Lung (tissue), 12 donors: Measurements from ENCODE around the gene LCE3A. TPM values are rescaled to one million over a fixed set of nuclear protein-coding genes. Genes with fewer than 3 reads are reported as not detected.

Source experiments
- ATAC-seq: fragments of 200-7000 bp; cut with Tn5 transposase; one replicate; pipeline ENCODE4 v1.9.1; 2020; ENCODE audit warnings: moderate number of reproducible peaks; ENCODE audit not compliant: insufficient read depth, low FRiP score
- DNase-seq, 3 donors: peaks; one replicate each; pipeline ENCODE4 v3.0.0-alpha.2; 2013 to 2017
- H3K27ac ChIP-seq, 2 donors: one replicate each; pipeline ENCODE4 v1.5.1; 2013; ENCODE audit warnings: mild to moderate bottlenecking in 2 of 2, moderate library complexity in 2 of 2, control low read depth in 1 of 2, inconsistent platforms in 1 of 2, low read depth in 1 of 2, low read length in 1 of 2
- H3K27me3 ChIP-seq, 3 donors: one replicate each; pipeline ENCODE4 v1.5.1; 2013; ENCODE audit warnings: low read length in 2 of 3; ENCODE audit not compliant: control insufficient read depth in 3 of 3, insufficient read depth in 3 of 3
- H3K36me3 ChIP-seq, 4 donors: one replicate each; pipeline ENCODE4 v1.5.1; 2013; ENCODE audit warnings: low read length in 4 of 4, mild to moderate bottlenecking in 1 of 4, moderate library complexity in 1 of 4; ENCODE audit not compliant: control insufficient read depth in 4 of 4, insufficient read depth in 4 of 4
- H3K4me1 ChIP-seq, 5 donors: one replicate each; pipeline ENCODE4 v1.5.1; 2013; ENCODE audit warnings: low read length in 5 of 5, mild to moderate bottlenecking in 2 of 5, moderate library complexity in 1 of 5; ENCODE audit not compliant: control insufficient read depth in 5 of 5, insufficient read depth in 5 of 5
- H3K4me3 ChIP-seq: one replicate; pipeline ENCODE4 v1.5.1; 2013; ENCODE audit warnings: mild to moderate bottlenecking, control low read depth, moderate library complexity
- H3K9ac ChIP-seq, 2 donors: one replicate each; pipeline ENCODE4 v1.5.1; 2013; ENCODE audit warnings: low read length in 2 of 2, control low read depth in 1 of 2; ENCODE audit not compliant: insufficient read depth in 1 of 2
- H3K9me3 ChIP-seq, 4 donors: one replicate each; pipeline ENCODE4 v1.5.1; 2013; ENCODE audit warnings: low read length in 3 of 4, mild to moderate bottlenecking in 1 of 4, moderate library complexity in 1 of 4; ENCODE audit not compliant: control insufficient read depth in 4 of 4, insufficient read depth in 3 of 4
- CTCF ChIP-seq: IDR thresholded peaks from 2 replicates; pipeline ENCODE4 v1.5.1; 2012; ENCODE audit warnings: mild to moderate bottlenecking; ENCODE audit errors: control extremely low read depth, extremely low read depth
- WGBS, 2 donors: extraction: QIAGEN DNeasy Blood & Tissue Kit; methylation state at CpG; one replicate each; pipeline ENCODE4 v1.1.7; 2013; 5-methylcytosine and 5-hydroxymethylcytosine counted together
- polyA plus RNA-seq, 2 donors: library from polyadenylated mRNA; stranded (reverse); fragments of 200-250 nt; gene quantifications; one replicate each; pipeline ENCODE4 v1.2.1, GENCODE V29; 2013
- total RNA-seq, 2 donors: library from RNA; depleted of rRNA in 1 of 2; stranded (reverse); fragments of >200 nt in 1 of 2; gene quantifications; one replicate each; pipeline ENCODE4 v1.2.1, GENCODE V29; 2014 to 2021
- donor health status: control.
- donor health status: control.
- donor health status: Bipolar disorder and iron deficiency.
- donor health status: healthy.
- donor health status: DM: yes; HTN: yes; CAD: no.

The LCE3A gene
- total and polyA plus RNA-seq, 4 donors = not detected

- Histone ChIP-seq H3K4me1 (no peaks in the 10 kb centered on the region), H3K27me3 (no peaks in the 10 kb centered on the region), H3K36me3 (no peaks in the 10 kb centered on the region), H3K4me3 (no peak overlapping the region), H3K9ac (no peak overlapping the region), H3K27ac (no peak overlapping the region), H3K9me3 (peaks cover 0 to 16% (median 15%) of the 10 kb centered on the region in 4 donors)
- DNase-seq (no peak), ATAC-seq (no peak)
- TF ChIP-seq CTCF = no peak
- 34 to 62% methylated on average over 3 of the region's 3 CpGs for WGBS, 2 donors
Observed at GRCh38 chr1:152621993-152622392, 910 bp downstream of the LCE3A start.

- no peaks in the 10 kb centered on the region for H3K36me3 ChIP-seq
- H3K9ac ChIP-seq = no peak within 1 kb of the TSS
- H3K4me3 ChIP-seq = no peak within 1 kb of the TSS
- DNase-seq (no peak), ATAC-seq (no peak)
- no peak within 1 kb of the TSS for H3K27ac ChIP-seq
- H3K27me3 ChIP-seq = no peaks in the 10 kb centered on the region
- H3K9me3 ChIP-seq = peaks cover 0 to 14% (median 4%) of the 10 kb centered on the region in 4 donors
- no peaks in the 10 kb centered on the region for H3K4me1 ChIP-seq
- 89% methylated on average over 1 of the region's 1 CpG; no CpG with 5 or more reads in 1 of the 2 donors for WGBS, 2 donors
- TF ChIP-seq CTCF = no peak
Observed at GRCh38 chr1:152613511-152613910, 9.4 kb downstream of the LCE3A start, which contains the start of gene LCE3B. LCE3B (plus strand) TSS chr1:152613811; CDS start chr1:152613811, 0 bp downstream.

GRCh38 chr1:152599934-152600333 lies 23.0 kb downstream of the LCE3A start, which contains the start of gene LCE3C:
LCE3C (plus strand) TSS chr1:152600234; CDS start chr1:152600732, 498 bp downstream.
- Histone ChIP-seq H3K27me3 (no peaks in the 10 kb centered on the region), H3K9ac (no peak within 1 kb of the TSS), H3K4me1 (no peaks in the 10 kb centered on the region), H3K4me3 (no peak within 1 kb of the TSS), H3K36me3 (no peaks in the 10 kb centered on the region), H3K27ac (no peak within 1 kb of the TSS), H3K9me3 (peaks cover 0 to 13% (median 0%) of the 10 kb centered on the region in 4 donors)
- DNase-seq (no peak), ATAC-seq (no peak)
- 74% methylated on average over 4 of the region's 4 CpGs; no CpG with 5 or more reads in 1 of the 2 donors for WGBS, 2 donors
- no peak for TF ChIP-seq CTCF

- ATAC-seq = no peak
- Histone ChIP-seq H3K27me3 (no peaks in the 10 kb centered on the region), H3K27ac (no peak overlapping the region), H3K36me3 (no peaks in the 10 kb centered on the region), H3K4me3 (no peak overlapping the region), H3K4me1 (no peaks in the 10 kb centered on the region), H3K9ac (no peak overlapping the region), H3K9me3 (peaks cover 0 to 11% (median 0%) of the 10 kb centered on the region in 4 donors)
- DNase-seq = no peak
- 84% methylated on average over 2 of the region's 2 CpGs; no CpG with 5 or more reads in 1 of the 2 donors for WGBS, 2 donors
- no peak for TF ChIP-seq CTCF
Observed at GRCh38 chr1:152596986-152597385, 25.9 kb downstream of the LCE3A start.
